ENCODE results near the gene CNTN6. TPM values are rescaled to one million over a fixed set of nuclear protein-coding genes. Genes with fewer than 3 reads are reported as not detected.

CNTN6 gene
- not detected in 2 replicates for total RNA-seq (2012; rRNA removed)
- polyA plus RNA-seq (2012; rRNA removed), result not detected in 2 replicates
- not detected in 2 replicates for polyA plus RNA-seq (2012; cell fraction: cytosol; rRNA removed)
- polyA plus RNA-seq (2012; cell fraction: nucleus; rRNA removed; ENCODE audit: low replicate concordance), result not detected in 2 replicates
- not detected for Bru-seq, nascent RNA
- not detected for BruChase-seq, experiment 1, labeled RNA remaining after a 6-hour chase
- BruChase-seq, experiment 2, labeled RNA remaining after a 2-hour chase, result percentile 1 among the genes with signal in this experiment
- long read RNA-seq, result 0 reads

GRCh38 chr3:1092771-1093170, at the start of gene CNTN6:
CNTN6 (plus strand) TSS chr3:1093024; CDS start chr3:1148009, 54,985 bp downstream.
- no peaks in the 10 kb centered on the region for H3K4me1 ChIP-seq (ENCODE audit: control insufficient read depth, insufficient read depth, low read length)
- no peaks in the 10 kb centered on the region for H3K79me1 ChIP-seq (ENCODE audit: low read depth in 1 of 2, low read length in 2 of 2)
- intact Hi-C loops (cut with micrococcal nuclease) (no loop called here), dilution Hi-C loops (cut with HindIII; ENCODE audit: low sequenced_read_pairs, unreplicated experiment) (no loop called here), in situ Hi-C loops (cut with MboI; ENCODE audit: low sequenced_read_pairs) (no loop called here)
- no peak within 1 kb of the TSS for H2BK15ac ChIP-seq (ENCODE audit: low read depth, low read length)
- DNase-seq (no peak), ATAC-seq (ENCODE audit: low read depth) (no peak)
- H4K20me1 ChIP-seq (ENCODE audit: insufficient read depth, low read length), result no peaks in the 10 kb centered on the region
- H3K9me3 ChIP-seq (ENCODE audit: control insufficient read depth, insufficient read depth, low read length), result peaks cover 5% of the 10 kb centered on the region; the same call in 1 of the 2 replicates
- H3K9me1 ChIP-seq (ENCODE audit: insufficient read depth, low read length), result no peaks in the 10 kb centered on the region
- POLR2A ChIA-PET (ENCODE audit: unreplicated experiment), result no interaction called here
- H3K23ac ChIP-seq (ENCODE audit: low read depth, low read length), result no peak within 1 kb of the TSS
- no peak within 1 kb of the TSS for H3K4me3 ChIP-seq (ENCODE audit: insufficient read depth, low read depth, low read length)
- H4K5ac ChIP-seq (ENCODE audit: low read depth, low read length), result no peak within 1 kb of the TSS
- no peak within 1 kb of the TSS for H2AFZ ChIP-seq (replicated peaks; ENCODE audit: low read length, poor library complexity)
- H3K27me3 ChIP-seq (ENCODE audit: control insufficient read depth, insufficient read depth, low read length), result no peaks in the 10 kb centered on the region
- no peak within 1 kb of the TSS for H2BK5ac ChIP-seq (ENCODE audit: low read depth, low read length, poor library complexity, severe bottlenecking)
- H3K14ac ChIP-seq (replicated peaks; ENCODE audit: low read depth, low read length), result no peak within 1 kb of the TSS
- H2BK20ac ChIP-seq (ENCODE audit: low read depth, low read length), result no peak within 1 kb of the TSS
- H3K56ac ChIP-seq (ENCODE audit: extremely low read depth, insufficient read depth, low read length), result no peak within 1 kb of the TSS
- H3K18ac ChIP-seq (ENCODE audit: low read depth, low read length), result no peak within 1 kb of the TSS
- H4K8ac ChIP-seq (ENCODE audit: low read depth in 2 of 2, low read length in 2 of 2), result no peak within 1 kb of the TSS
- H3K9ac ChIP-seq (ENCODE audit: low read depth, low read length), result no peak within 1 kb of the TSS
- H2AK5ac ChIP-seq (ENCODE audit: low read depth, low read length), result no peak within 1 kb of the TSS
- 0% methylated on average over 1 of the region's 7 CpGs; no CpG with 5 or more reads in 1 of the 2 experiments for WGBS, 2 experiments (ENCODE audit: extremely low coverage in 2 of 2, insufficient read length in 1 of 2)
- H3K4ac ChIP-seq (ENCODE audit: low read depth, low read length), result no peak within 1 kb of the TSS
- no TSS peak for BruUV-seq (replicated peaks)
- no peak within 1 kb of the TSS for H2AK9ac ChIP-seq (replicated peaks; ENCODE audit: low read depth, low read length, poor library complexity)
- no peak within 1 kb of the TSS for H2BK120ac ChIP-seq (ENCODE audit: low read depth, low read length)
- no peak within 1 kb of the TSS for H3K4me2 ChIP-seq (ENCODE audit: low read depth, low read length)
- H3K27ac ChIP-seq (ENCODE audit: insufficient read depth, low read length), result no peak within 1 kb of the TSS
- H4K91ac ChIP-seq (ENCODE audit: insufficient read depth, low read depth, low read length), result no peak within 1 kb of the TSS
- TF ChIP-seq RAD21 (IDR thresholded peaks at IDR 0.05; ENCODE audit: low read length) (no peak), MXI1 (IDR thresholded peaks at IDR 0.05; ENCODE audit: borderline replicate concordance, low read depth, low read length) (no peak), POLR2A (IDR thresholded peaks at IDR 0.05; ENCODE audit: low read depth, low read length) (no peak), ELK1 (IDR thresholded peaks at IDR 0.05; ENCODE audit: borderline replicate concordance, low read depth, low read length) (no peak), MAFK (IDR thresholded peaks at IDR 0.05; ENCODE audit: low read depth, low read length) (no peak), CHD1 (IDR thresholded peaks at IDR 0.05; ENCODE audit: low read depth, low read length) (no peak), BHLHE40 (IDR thresholded peaks at IDR 0.05; ENCODE audit: low read depth, low read length) (no peak), RCOR1 (IDR thresholded peaks at IDR 0.05; ENCODE audit: insufficient replicate concordance, low read length) (no peak), RFX5 (IDR thresholded peaks at IDR 0.05; ENCODE audit: low read depth, low read length) (no peak), NFE2L2 (IDR thresholded peaks at IDR 0.05; ENCODE audit: low read depth, low read length) (no peak), CEBPB (IDR thresholded peaks at IDR 0.05; ENCODE audit: low read depth, low read length) (no peak), MAZ (IDR thresholded peaks at IDR 0.05; ENCODE audit: borderline replicate concordance, low read depth, low read length) (no peak)
- no peaks in the 10 kb centered on the region for H3K36me3 ChIP-seq (ENCODE audit: control insufficient read depth, insufficient read depth, low read length)
- CTCF ChIA-PET, result no interaction called here
